B cell (primary cell): ENCODE measurements around the gene UACA.

Source experiments
- EZH2 ChIP-seq: IDR thresholded peaks from 2 replicates; pipeline ENCODE4 v1.6.1; 2012; ENCODE audit warnings: borderline replicate concordance, low read depth, mild to moderate bottlenecking, moderate library complexity, low read length; ENCODE audit not compliant: insufficient read depth, poor library complexity, severe bottlenecking
- TF ChIP-seq, protein P1 (sequence below): fragments of 200-600 bp; IDR thresholded peaks from one replicate; pipeline ENCODE4 v1.8.0; 2022; ENCODE audit warnings: antibody characterized with exemption, mild to moderate bottlenecking

GRCh38 chr15:70664494-70664893 lies 98.9 kb downstream of the UACA start:
- TF ChIP-seq, protein P1, sequence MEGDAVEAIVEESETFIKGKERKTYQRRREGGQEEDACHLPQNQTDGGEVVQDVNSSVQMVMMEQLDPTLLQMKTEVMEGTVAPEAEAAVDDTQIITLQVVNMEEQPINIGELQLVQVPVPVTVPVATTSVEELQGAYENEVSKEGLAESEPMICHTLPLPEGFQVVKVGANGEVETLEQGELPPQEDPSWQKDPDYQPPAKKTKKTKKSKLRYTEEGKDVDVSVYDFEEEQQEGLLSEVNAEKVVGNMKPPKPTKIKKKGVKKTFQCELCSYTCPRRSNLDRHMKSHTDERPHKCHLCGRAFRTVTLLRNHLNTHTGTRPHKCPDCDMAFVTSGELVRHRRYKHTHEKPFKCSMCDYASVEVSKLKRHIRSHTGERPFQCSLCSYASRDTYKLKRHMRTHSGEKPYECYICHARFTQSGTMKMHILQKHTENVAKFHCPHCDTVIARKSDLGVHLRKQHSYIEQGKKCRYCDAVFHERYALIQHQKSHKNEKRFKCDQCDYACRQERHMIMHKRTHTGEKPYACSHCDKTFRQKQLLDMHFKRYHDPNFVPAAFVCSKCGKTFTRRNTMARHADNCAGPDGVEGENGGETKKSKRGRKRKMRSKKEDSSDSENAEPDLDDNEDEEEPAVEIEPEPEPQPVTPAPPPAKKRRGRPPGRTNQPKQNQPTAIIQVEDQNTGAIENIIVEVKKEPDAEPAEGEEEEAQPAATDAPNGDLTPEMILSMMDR, result no peak
- no peak for TF ChIP-seq EZH2
